Neutrophil (primary cell): ENCODE data around the gene ERC2.

Source experiments
- H3K27ac ChIP-seq: fragments of 200-600 bp; sonication (generic); 2 replicates; pipeline ENCODE4 v1.5.1; 2016; ENCODE audit warnings: mild to moderate bottlenecking, moderate library complexity
- H3K27me3 ChIP-seq: fragments of 200-600 bp; sonication (generic); 2 replicates; pipeline ENCODE4 v1.6.0; 2016; ENCODE audit warnings: mild to moderate bottlenecking
- H3K36me3 ChIP-seq: fragments of 200-600 bp; sonication (generic); 2 replicates; pipeline ENCODE4 v1.5.1; 2017
- H3K4me1 ChIP-seq, 2 experiments: fragments of 200-600 bp in 1 of 2; sonication (generic) in 1 of 2; 1 replicate in 1 of 2; 2 replicates in 1 of 2; pipeline versions ENCODE4 v1.5.1 to v1.6.1; 2013 to 2016; ENCODE audit warnings: low read depth in 1 of 2, low read length in 1 of 2, mild to moderate bottlenecking in 1 of 2, moderate library complexity in 1 of 2; ENCODE audit not compliant: control insufficient read depth in 1 of 2, insufficient read depth in 1 of 2
- H3K4me3 ChIP-seq, 2 experiments: fragments of 200-600 bp in 1 of 2; sonication (generic) in 1 of 2; 1 replicate in 1 of 2; 2 replicates in 1 of 2; pipeline ENCODE4 v1.5.1; 2013 to 2016; ENCODE audit warnings: low read depth in 1 of 2, low read length in 1 of 2, mild to moderate bottlenecking in 1 of 2, moderate library complexity in 1 of 2
- H3K9me3 ChIP-seq: fragments of 200-600 bp; sonication (generic); 2 replicates; pipeline ENCODE4 v1.5.1; 2016
- TF ChIP-seq, protein P1 (sequence below): fragments of 200-600 bp; sonication (generic); IDR thresholded peaks from 2 replicates; pipeline ENCODE4 v1.5.1; 2016; ENCODE audit warnings: antibody characterized with exemption

Gene ERC2

DNA sequence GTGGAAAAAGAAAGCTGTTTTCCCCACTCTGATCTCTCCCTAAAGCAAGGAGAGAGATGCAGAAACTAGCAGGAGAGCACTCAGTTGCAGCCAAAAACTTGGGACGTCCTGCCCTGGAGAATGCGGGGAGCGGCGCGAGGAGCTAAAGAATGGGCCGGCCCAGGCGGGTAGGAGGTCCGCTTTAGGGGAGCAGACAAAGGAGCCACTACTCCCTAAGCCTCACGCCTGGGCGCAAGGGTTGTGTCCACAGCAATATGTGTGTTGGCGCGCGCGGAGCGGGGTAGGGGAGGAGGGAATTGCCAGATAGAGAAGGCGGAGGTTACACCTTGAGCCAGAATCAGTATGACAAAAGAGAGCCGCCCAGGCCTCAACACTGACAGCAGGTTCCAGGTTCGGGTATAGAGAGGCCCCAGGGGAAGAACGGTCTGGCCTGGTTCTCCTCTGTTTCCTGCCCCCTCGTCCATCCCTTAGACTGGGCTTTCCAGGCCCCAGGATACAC lies 984.0 kb downstream of the ERC2 start:
- H3K27me3 ChIP-seq: peaks cover 100% of the 10 kb centered on the region
- H3K27ac ChIP-seq: no peak overlapping the region
- no peaks in the 10 kb centered on the region for H3K9me3 ChIP-seq
- TF ChIP-seq, protein P1, sequence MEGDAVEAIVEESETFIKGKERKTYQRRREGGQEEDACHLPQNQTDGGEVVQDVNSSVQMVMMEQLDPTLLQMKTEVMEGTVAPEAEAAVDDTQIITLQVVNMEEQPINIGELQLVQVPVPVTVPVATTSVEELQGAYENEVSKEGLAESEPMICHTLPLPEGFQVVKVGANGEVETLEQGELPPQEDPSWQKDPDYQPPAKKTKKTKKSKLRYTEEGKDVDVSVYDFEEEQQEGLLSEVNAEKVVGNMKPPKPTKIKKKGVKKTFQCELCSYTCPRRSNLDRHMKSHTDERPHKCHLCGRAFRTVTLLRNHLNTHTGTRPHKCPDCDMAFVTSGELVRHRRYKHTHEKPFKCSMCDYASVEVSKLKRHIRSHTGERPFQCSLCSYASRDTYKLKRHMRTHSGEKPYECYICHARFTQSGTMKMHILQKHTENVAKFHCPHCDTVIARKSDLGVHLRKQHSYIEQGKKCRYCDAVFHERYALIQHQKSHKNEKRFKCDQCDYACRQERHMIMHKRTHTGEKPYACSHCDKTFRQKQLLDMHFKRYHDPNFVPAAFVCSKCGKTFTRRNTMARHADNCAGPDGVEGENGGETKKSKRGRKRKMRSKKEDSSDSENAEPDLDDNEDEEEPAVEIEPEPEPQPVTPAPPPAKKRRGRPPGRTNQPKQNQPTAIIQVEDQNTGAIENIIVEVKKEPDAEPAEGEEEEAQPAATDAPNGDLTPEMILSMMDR: no peak
- peaks cover 6 to 14% of the 10 kb centered on the region in 2 experiments for H3K4me1 ChIP-seq
- H3K36me3 ChIP-seq: no peaks in the 10 kb centered on the region
- H3K4me3 ChIP-seq: no peak overlapping the region

DNA sequence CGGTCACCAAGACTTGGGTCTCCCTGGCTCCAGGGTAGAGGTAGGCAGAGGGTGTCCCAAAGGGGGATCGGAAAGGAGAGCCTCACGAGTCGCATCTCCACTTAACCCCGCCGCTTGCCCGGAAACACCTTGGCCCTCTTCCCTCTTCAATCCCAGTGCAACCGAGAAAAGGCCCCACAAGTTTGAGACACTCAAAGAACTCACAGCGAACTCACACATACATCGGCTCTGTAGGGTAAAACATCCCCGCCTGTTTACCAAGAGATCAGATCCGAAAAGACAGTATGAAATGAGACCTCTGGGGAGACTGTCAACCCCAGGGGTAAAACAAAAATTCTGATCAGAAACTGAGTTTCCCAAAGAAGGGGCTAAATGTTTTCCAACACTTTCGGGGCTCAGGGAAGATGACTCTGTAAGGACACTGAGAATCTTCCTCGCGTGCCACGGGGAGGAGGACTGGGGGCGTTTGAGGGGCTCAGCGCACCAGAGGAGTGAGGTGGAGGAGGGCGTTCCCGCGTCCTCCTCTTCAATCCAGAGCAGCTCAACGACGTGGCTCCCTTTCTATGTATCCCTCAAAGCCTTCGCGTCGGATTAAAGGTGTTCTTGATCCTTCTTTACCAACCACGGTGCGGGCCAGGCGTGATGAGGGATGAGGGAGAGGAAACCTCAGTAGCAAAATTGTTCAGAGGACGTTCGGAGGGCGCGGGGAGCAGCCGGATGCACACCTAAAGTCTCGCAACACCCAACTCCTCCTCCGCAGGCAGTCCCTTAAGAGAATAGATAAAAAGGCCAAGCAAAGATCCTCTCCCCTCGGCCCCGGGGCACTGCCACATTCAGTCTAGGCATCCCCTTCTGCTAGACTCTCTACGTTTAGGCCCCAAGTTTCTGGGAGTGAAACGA lies 984.8 kb downstream of the ERC2 start:
- no peak overlapping the region for H3K27ac ChIP-seq

DNA sequence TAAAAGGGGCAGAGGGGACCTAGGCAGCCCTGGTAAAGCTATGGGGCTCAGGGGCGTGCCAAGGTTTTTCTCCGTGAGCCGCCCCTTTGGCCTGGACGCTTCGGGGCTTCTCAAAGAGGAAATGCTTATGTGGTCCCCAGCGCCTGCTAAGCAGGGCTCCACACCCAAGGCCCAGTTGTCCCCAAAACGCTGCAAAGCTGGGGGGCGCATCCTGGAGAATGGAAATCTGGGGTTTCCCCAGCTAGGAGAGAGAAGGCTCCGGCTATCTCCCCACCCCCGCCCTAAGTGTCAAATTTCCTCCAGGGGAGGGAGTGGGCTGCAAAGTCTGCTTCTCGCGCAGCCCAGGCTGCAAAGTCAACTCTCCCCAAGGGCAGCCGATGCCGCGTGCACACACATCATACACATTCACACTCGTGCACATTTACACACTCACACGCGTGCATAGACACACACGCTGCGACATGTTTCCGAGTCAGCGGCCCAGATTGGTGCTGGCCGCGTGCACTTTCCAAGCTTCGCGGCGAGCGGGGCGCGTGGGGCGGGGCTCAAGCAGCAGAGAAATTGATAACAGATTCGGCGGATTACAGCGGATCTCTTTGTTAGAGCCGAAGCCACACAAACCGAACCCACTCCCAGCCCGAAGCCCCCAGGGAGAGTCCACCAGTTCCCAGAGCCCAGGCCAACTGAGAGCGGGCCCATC lies 985.6 kb downstream of the ERC2 start:
- TF ChIP-seq, protein P1: no peak
- no peak overlapping the region for H3K27ac ChIP-seq
- H3K9me3 ChIP-seq: no peaks in the 10 kb centered on the region
- peaks cover 1 to 10% of the 10 kb centered on the region in 2 experiments for H3K4me1 ChIP-seq
- no peak overlapping the region for H3K4me3 ChIP-seq
- no peaks in the 10 kb centered on the region for H3K36me3 ChIP-seq
- H3K27me3 ChIP-seq: peaks cover 100% of the 10 kb centered on the region

More for the DNA sequence above, 984.8 kb downstream of the ERC2 start:
- H3K27me3 ChIP-seq: peaks cover 100% of the 10 kb centered on the region
- H3K9me3 ChIP-seq: no peaks in the 10 kb centered on the region
- TF ChIP-seq, protein P1: no peak
- H3K4me3 ChIP-seq: no peak overlapping the region
- no peaks in the 10 kb centered on the region for H3K36me3 ChIP-seq
- H3K4me1 ChIP-seq: peaks cover 6 to 12% of the 10 kb centered on the region in 2 experiments

DNA sequence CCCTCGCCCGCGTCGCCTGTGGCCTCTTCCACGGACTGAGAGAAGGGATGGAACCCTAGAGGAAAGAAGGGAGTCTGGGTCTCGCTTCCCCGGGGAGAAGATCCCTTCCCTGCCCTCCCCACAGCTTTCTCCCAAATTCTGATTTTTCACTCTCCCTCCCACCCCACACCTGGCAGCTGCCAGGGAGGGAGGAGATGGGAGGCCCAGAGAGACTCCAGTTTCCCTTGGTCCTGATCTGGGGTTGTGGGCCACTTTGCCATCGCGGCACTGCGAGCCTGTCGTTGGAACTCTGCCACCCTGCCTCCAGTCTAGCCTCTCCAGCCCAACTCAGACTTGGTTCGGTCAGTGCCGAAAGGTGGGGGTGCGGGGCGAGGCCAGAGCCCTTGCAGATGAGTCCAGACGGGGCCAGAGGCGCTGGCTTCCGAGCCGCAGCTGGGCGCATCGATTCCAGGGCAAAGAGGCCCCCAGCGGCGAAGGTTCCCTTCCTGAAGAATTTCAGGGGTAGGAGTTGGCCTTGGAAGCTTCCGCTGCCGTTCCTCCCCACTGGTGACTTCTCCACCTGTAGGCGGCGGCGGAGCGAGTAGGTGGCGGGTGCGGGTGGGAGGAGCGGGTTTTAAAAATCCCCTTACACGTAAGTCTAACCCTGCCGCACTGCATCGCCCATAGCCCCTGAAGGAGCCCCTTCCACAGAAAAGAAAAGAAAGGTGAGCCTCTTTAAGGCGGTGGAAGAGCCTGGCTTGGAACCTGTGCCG lies 986.3 kb downstream of the ERC2 start:
- Histone ChIP-seq H3K4me1 (peaks cover 0 to 2% of the 10 kb centered on the region in 2 experiments), H3K27me3 (peaks cover 100% of the 10 kb centered on the region), H3K4me3 (no peak overlapping the region), H3K36me3 (no peaks in the 10 kb centered on the region), H3K27ac (no peak overlapping the region), H3K9me3 (no peaks in the 10 kb centered on the region)
- TF ChIP-seq, protein P1: no peak
